ENCODE measurements around the gene OXNAD1.

The OXNAD1 gene

GRCh38 chr3:16286751-16287543 lies 21.9 kb downstream of the OXNAD1 start:
- TF ChIP-seq CTCF (conservative IDR thresholded peaks at IDR 0.05; ENCODE audit: low read depth, low read length) = no peak
- no peak overlapping the region for H3K4me3 ChIP-seq (ENCODE audit: low read length)
- DNase-seq (ENCODE audit: low read depth) = no peak

- DNase-seq (ENCODE audit: low read depth) = no peak
- H3K4me3 ChIP-seq (ENCODE audit: low read length) = no peak overlapping the region
- no peak for TF ChIP-seq CTCF (conservative IDR thresholded peaks at IDR 0.05; ENCODE audit: low read depth, low read length)
Measured at GRCh38 chr3:16288664-16289063, 23.7 kb downstream of the OXNAD1 start.

GRCh38 chr3:16289144-16289889 lies 24.3 kb downstream of the OXNAD1 start:
- no peak for TF ChIP-seq CTCF (conservative IDR thresholded peaks at IDR 0.05; ENCODE audit: low read depth, low read length)
- no peak for DNase-seq (ENCODE audit: low read depth)
- H3K4me3 ChIP-seq (ENCODE audit: low read length) = no peak overlapping the region

- H3K4me3 ChIP-seq (ENCODE audit: low read length) = no peak overlapping the region
- TF ChIP-seq CTCF (conservative IDR thresholded peaks at IDR 0.05; ENCODE audit: low read depth, low read length) = peak; percentile 82
- DNase-seq (ENCODE audit: low read depth) = no peak
Measured at GRCh38 chr3:16290007-16290826, 25.2 kb downstream of the OXNAD1 start.

GRCh38 chr3:16290827-16291196 lies 25.8 kb downstream of the OXNAD1 start:
- TF ChIP-seq CTCF (conservative IDR thresholded peaks at IDR 0.05; ENCODE audit: low read depth, low read length) = no peak
- no peak overlapping the region for H3K4me3 ChIP-seq (ENCODE audit: low read length)
- no peak for DNase-seq (ENCODE audit: low read depth)

GRCh38 chr3:16294844-16295243 lies 29.8 kb downstream of the OXNAD1 start:
- H3K4me3 ChIP-seq (ENCODE audit: low read length) = no peak overlapping the region
- DNase-seq (ENCODE audit: low read depth) = no peak
- no peak for TF ChIP-seq CTCF (conservative IDR thresholded peaks at IDR 0.05; ENCODE audit: low read depth, low read length)

All from retinal pigment epithelial cell (primary cell).